Keratinocyte (primary cell): ENCODE data around the gene SLC5A1.

Source experiments
- EZH2 ChIP-seq: IDR thresholded peaks from one replicate; pipeline ENCODE4 v1.6.1; 2012; ENCODE audit warnings: inconsistent platforms, mild to moderate bottlenecking, low read length, moderate library complexity
- TF ChIP-seq, protein P1 (sequence below), 3 experiments: IDR thresholded peaks in 1 of 3; conservative IDR thresholded peaks in 1 of 3; optimal IDR thresholded peaks in 1 of 3; 2 replicates in 2 of 3; 3 replicates in 1 of 3; pipeline versions ENCODE3 to v1.5.1; 2011; ENCODE audit warnings: low read length in 3 of 3, mild to moderate bottlenecking in 3 of 3, moderate library complexity in 2 of 3, control low read depth in 1 of 3, inconsistent platforms in 1 of 3; ENCODE audit not compliant: insufficient read depth in 2 of 3; ENCODE audit errors: extremely low read depth in 1 of 3

DNA sequence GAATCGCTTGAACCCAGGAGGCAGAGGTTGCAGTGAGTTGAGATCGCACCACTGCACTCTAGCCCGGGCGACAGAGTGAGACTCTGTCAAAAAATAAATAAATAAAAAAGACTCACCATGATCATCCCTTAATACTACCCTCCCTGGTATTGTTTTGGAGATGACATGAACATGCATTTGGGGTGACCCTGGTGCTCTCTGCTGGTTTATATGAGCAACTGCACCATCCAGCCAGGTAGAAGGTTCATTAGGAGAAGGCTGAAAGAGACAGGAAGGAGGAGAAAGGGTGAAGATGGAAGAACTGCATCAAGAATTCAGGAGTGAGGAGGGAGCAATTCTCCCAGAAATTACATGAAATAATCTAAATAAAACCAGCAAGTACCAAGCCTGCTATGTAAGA, 37.8 kb downstream of the SLC5A1 start:
- TF ChIP-seq, protein P1, sequence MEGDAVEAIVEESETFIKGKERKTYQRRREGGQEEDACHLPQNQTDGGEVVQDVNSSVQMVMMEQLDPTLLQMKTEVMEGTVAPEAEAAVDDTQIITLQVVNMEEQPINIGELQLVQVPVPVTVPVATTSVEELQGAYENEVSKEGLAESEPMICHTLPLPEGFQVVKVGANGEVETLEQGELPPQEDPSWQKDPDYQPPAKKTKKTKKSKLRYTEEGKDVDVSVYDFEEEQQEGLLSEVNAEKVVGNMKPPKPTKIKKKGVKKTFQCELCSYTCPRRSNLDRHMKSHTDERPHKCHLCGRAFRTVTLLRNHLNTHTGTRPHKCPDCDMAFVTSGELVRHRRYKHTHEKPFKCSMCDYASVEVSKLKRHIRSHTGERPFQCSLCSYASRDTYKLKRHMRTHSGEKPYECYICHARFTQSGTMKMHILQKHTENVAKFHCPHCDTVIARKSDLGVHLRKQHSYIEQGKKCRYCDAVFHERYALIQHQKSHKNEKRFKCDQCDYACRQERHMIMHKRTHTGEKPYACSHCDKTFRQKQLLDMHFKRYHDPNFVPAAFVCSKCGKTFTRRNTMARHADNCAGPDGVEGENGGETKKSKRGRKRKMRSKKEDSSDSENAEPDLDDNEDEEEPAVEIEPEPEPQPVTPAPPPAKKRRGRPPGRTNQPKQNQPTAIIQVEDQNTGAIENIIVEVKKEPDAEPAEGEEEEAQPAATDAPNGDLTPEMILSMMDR (optimal IDR thresholded peaks at IDR 0.05 in 1 of 3, IDR thresholded peaks at IDR 0.05 in 1 of 3, conservative IDR thresholded peaks at IDR 0.05 in 1 of 3; ENCODE audit: extremely low read depth in 1 of 3, insufficient read depth in 2 of 3, low read length in 3 of 3): peak; percentile 79 to 93 (median 86)
- TF ChIP-seq EZH2: no peak
